Fibroblast of skin of scalp (primary cell): Measurements from ENCODE around the gene OPTN.

Experiments
- DNase-seq: peaks from one replicate; pipeline ENCODE4 v3.0.0-alpha.2; 2013

The OPTN gene

GRCh38 chr10:13184276-13184675 lies 84.3 kb downstream of the OPTN start:
- DNase-seq, result no peak

GRCh38 chr10:13184730-13185514 lies 85.0 kb downstream of the OPTN start:
- DNase-seq, result no peak

GRCh38 chr10:13187135-13187534 lies 87.2 kb downstream of the OPTN start:
- DNase-seq, result no peak
